Panc1 (cell line): ENCODE data around the gene STUB1. TPM values are rescaled to one million over a fixed set of nuclear protein-coding genes. Genes with fewer than 3 reads are reported as not detected.
A peak's percentile ranks its signal among the peaks of the same experiment; 100 is the strongest.

ENCODE experiments used
- ATAC-seq: fragments of 200-7000 bp; cut with Tn5 transposase; 2 replicates; pipeline ENCODE4 v1.9.1; 2020; ENCODE audit warnings: mild to moderate bottlenecking, moderate library complexity
- BruUV-seq: library from RNA; stranded (reverse); fragments of 400-500 nt; replicated peaks from 2 replicates; lab custom pipeline; 2021; lab: Mats Ljungman, UMichigan
- CTCF ChIA-PET: fragments of 300-600 bp; sonication (Branson Sonifier 250); formaldehyde crosslinking; loops from one replicate; lab custom pipeline; 2022; ENCODE audit warnings: antibody characterized with exemption; lab: Charles Lee
- POLR2A ChIA-PET: fragments of 300-600 bp; sonication (Branson Sonifier 250); formaldehyde crosslinking; loops from one replicate; lab custom pipeline; 2022; ENCODE audit warnings: antibody characterized with exemption; lab: Charles Lee
- DNase-seq: peaks from one replicate; pipeline ENCODE4 v3.0.0-alpha.2; 2010; ENCODE audit warnings: low read depth, low spot score
- H3K27ac ChIP-seq: 2 replicates; pipeline ENCODE4 v1.5.1; 2011; ENCODE audit warnings: mild to moderate bottlenecking, low read length, inconsistent platforms
- H3K27me3 ChIP-seq: fragments of 200-500 bp; sonication (Bioruptor generic); 2 replicates; pipeline ENCODE4 v1.6.0; 2014; ENCODE audit warnings: low read length, inconsistent platforms; ENCODE audit not compliant: control insufficient read depth, insufficient read depth
- H3K36me3 ChIP-seq: fragments of 200-500 bp; sonication (Bioruptor generic); 2 replicates; pipeline ENCODE4 v1.5.1; 2014; ENCODE audit warnings: inconsistent platforms, mild to moderate bottlenecking, low read length, moderate library complexity; ENCODE audit not compliant: control insufficient read depth, insufficient read depth
- H3K4me1 ChIP-seq: 2 replicates; pipeline ENCODE4 v1.5.1; 2011; ENCODE audit warnings: inconsistent platforms, mild to moderate bottlenecking, low read length, moderate library complexity; ENCODE audit not compliant: control insufficient read depth, insufficient read depth
- H3K4me3 ChIP-seq, 2 experiments: 2 replicates each; pipeline ENCODE4 v1.5.1; 2011 to 2012; ENCODE audit warnings: low read depth in 2 of 2, low read length in 2 of 2, mild to moderate bottlenecking in 2 of 2, inconsistent platforms in 1 of 2, moderate library complexity in 1 of 2
- H3K9me3 ChIP-seq: fragments of 200-500 bp; sonication (Bioruptor generic); 2 replicates; pipeline ENCODE4 v1.5.1; 2014; ENCODE audit warnings: low read depth, mild to moderate bottlenecking, inconsistent platforms, low read length, moderate library complexity; ENCODE audit not compliant: control insufficient read depth, insufficient read depth
- CTCF ChIP-seq: fragments of 450-650 bp; IDR thresholded peaks from 2 replicates; pipeline ENCODE4 v1.5.1; 2017; ENCODE audit warnings: mild to moderate bottlenecking
- POLR2AphosphoS5 ChIP-seq: IDR thresholded peaks from 2 replicates; pipeline ENCODE4 v1.6.1; 2012; ENCODE audit warnings: mild to moderate bottlenecking, low read depth, low read length, moderate library complexity
- SIN3A ChIP-seq: IDR thresholded peaks from 2 replicates; pipeline ENCODE4 v1.6.1; 2012; ENCODE audit warnings: low read depth, mild to moderate bottlenecking, low read length, moderate library complexity, borderline replicate concordance; ENCODE audit not compliant: insufficient read depth
- TCF7L2 ChIP-seq: IDR thresholded peaks from 2 replicates; pipeline ENCODE4 v1.6.1; 2011; ENCODE audit warnings: mild to moderate bottlenecking, low read depth, low read length, inconsistent platforms
- in situ Hi-C: cut with HindIII; loops from 2 replicates; pipeline ENCODE4 v1.10.0; 2016; ENCODE audit warnings: low sequenced_read_pairs, low pct_unique_long_range_greater_than_20kb
- intact Hi-C: fragments of 100-400 bp; cut with micrococcal nuclease; formaldehyde crosslinking; loops from one replicate; pipeline ENCODE4 v1.10.0; 2022; ENCODE audit not compliant: unreplicated experiment
- total RNA-seq: library from RNA; stranded (reverse); gene quantifications from one replicate; pipeline ENCODE4 v1.2.1, GENCODE V29; 2021; ENCODE audit not compliant: unreplicated experiment
- TF ChIP-seq, protein P1 (sequence below), 2 experiments: IDR thresholded peaks; 2 replicates each; pipeline ENCODE4 v1.6.1; 2011 to 2012; ENCODE audit warnings: low read depth in 2 of 2, control low read depth in 1 of 2, low read length in 1 of 2, mild to moderate bottlenecking in 1 of 2, moderate library complexity in 1 of 2; ENCODE audit not compliant: insufficient read depth in 1 of 2

The STUB1 gene
- total RNA-seq, 1 experiment from 2014 or later: 217 TPM

DNA sequence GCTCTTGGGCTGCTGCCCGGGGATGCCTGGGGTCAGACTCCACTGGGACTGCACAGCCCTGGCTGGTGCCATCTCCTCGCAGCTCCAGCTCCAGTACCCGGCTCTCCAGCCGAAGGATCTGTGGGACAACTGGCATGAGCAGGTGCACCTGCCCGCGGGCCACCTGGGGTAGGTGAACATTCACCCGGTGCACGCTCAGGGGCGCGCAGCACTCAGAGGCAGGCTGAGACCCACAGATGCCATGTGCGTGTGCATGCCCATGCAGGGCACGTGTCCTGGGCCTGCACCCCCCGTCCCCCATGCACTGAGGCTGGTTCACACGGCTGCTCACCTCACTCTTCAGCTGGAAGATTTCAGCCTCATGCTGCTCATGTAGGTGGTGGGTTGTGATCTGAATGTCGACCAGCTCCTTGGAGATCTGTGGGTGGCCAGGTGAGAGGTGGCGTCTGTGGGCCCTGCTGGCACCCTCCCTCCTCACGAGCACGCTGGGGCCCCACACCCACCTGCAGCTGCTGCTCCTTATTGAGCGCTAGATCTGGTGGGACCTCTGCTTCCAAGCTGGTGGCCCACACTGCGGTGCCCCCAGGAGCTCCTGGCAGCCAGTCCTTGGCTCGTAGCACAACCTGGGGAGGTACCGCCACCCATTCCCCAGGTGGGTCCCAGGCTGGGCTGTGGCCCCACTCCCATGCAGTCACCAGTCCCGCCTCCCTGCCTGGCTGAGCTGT lies 45.4 kb downstream of the STUB1 start:
- in situ Hi-C loops: no loop called here
- ATAC-seq: no peak
- POLR2A ChIA-PET: no interaction called here

GRCh38 chr16:726188-726437 lies 45.9 kb downstream of the STUB1 start:
- intact Hi-C loops: no loop called here
- H3K36me3 ChIP-seq: no peaks in the 10 kb centered on the region
- POLR2A ChIA-PET: interaction anchor here (0.7 kb wide), 1 partner anchor 163 kb away, joined by 3 read pairs; no protein-coding TSS in a partner anchor
- peaks cover 13% of the 10 kb centered on the region for H3K4me1 ChIP-seq
- TF ChIP-seq SIN3A: 0 out of 2 replicates have a peak, but pooled peaks have one; percentile 32
- TF ChIP-seq TCF7L2: no peak
- TF ChIP-seq, protein P1, sequence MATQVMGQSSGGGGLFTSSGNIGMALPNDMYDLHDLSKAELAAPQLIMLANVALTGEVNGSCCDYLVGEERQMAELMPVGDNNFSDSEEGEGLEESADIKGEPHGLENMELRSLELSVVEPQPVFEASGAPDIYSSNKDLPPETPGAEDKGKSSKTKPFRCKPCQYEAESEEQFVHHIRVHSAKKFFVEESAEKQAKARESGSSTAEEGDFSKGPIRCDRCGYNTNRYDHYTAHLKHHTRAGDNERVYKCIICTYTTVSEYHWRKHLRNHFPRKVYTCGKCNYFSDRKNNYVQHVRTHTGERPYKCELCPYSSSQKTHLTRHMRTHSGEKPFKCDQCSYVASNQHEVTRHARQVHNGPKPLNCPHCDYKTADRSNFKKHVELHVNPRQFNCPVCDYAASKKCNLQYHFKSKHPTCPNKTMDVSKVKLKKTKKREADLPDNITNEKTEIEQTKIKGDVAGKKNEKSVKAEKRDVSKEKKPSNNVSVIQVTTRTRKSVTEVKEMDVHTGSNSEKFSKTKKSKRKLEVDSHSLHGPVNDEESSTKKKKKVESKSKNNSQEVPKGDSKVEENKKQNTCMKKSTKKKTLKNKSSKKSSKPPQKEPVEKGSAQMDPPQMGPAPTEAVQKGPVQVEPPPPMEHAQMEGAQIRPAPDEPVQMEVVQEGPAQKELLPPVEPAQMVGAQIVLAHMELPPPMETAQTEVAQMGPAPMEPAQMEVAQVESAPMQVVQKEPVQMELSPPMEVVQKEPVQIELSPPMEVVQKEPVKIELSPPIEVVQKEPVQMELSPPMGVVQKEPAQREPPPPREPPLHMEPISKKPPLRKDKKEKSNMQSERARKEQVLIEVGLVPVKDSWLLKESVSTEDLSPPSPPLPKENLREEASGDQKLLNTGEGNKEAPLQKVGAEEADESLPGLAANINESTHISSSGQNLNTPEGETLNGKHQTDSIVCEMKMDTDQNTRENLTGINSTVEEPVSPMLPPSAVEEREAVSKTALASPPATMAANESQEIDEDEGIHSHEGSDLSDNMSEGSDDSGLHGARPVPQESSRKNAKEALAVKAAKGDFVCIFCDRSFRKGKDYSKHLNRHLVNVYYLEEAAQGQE (IDR thresholded peaks at IDR 0.05; ENCODE audit: insufficient read depth in 1 of 2, low read depth in 2 of 2, low read length in 1 of 2): 0 out of 4 replicates have a peak, but pooled peaks of 1 of the 2 experiments have one; percentile 16
- TF ChIP-seq CTCF: no peak
- no peak for TF ChIP-seq POLR2AphosphoS5
- peak overlapping the region in 1 of 2 experiments; percentile 64; a peak in 2 of 4 replicates for H3K4me3 ChIP-seq
- no TSS peak for BruUV-seq
- H3K9me3 ChIP-seq: no peaks in the 10 kb centered on the region
- CTCF ChIA-PET: no interaction called here
- ATAC-seq (no peak), DNase-seq (no peak)
- H3K27ac ChIP-seq: peak overlapping the region; percentile 54; the same call in 1 of the 2 replicates
- no peaks in the 10 kb centered on the region for H3K27me3 ChIP-seq
- in situ Hi-C loops: no loop called here

More for the DNA sequence above, 45.4 kb downstream of the STUB1 start:
- peaks cover 13% of the 10 kb centered on the region for H3K4me1 ChIP-seq
- no peaks in the 10 kb centered on the region for H3K9me3 ChIP-seq
- intact Hi-C loops: no loop called here
- TF ChIP-seq SIN3A (no peak), CTCF (no peak), TCF7L2 (no peak), POLR2AphosphoS5 (no peak)
- TF ChIP-seq, protein P1 (IDR thresholded peaks at IDR 0.05; ENCODE audit: insufficient read depth in 1 of 2, low read depth in 2 of 2, low read length in 1 of 2): no peak
- no peak for DNase-seq
- BruUV-seq: no TSS peak
- H3K36me3 ChIP-seq: no peaks in the 10 kb centered on the region
- peak overlapping the region; percentile 54; the same call in 1 of the 2 replicates for H3K27ac ChIP-seq
- no peak overlapping the region for H3K4me3 ChIP-seq
- CTCF ChIA-PET: interaction anchor here (0.6 to 2.1 kb wide), 2 partner anchors 13 to 425 kb away, joined by 7 to 10 read pairs; no protein-coding TSS in a partner anchor
- no peaks in the 10 kb centered on the region for H3K27me3 ChIP-seq
